HG02981 (cell line): ENCODE data around the gene EDN1.

ENCODE experiments used
- ATAC-seq: cut with Tn5 transposase; IDR thresholded peaks from one replicate; pipeline ENCODE4 v1.9.1; 2021; ENCODE audit warnings: mild to moderate bottlenecking, moderate library complexity; ENCODE audit not compliant: unreplicated experiment

EDN1 gene

DNA sequence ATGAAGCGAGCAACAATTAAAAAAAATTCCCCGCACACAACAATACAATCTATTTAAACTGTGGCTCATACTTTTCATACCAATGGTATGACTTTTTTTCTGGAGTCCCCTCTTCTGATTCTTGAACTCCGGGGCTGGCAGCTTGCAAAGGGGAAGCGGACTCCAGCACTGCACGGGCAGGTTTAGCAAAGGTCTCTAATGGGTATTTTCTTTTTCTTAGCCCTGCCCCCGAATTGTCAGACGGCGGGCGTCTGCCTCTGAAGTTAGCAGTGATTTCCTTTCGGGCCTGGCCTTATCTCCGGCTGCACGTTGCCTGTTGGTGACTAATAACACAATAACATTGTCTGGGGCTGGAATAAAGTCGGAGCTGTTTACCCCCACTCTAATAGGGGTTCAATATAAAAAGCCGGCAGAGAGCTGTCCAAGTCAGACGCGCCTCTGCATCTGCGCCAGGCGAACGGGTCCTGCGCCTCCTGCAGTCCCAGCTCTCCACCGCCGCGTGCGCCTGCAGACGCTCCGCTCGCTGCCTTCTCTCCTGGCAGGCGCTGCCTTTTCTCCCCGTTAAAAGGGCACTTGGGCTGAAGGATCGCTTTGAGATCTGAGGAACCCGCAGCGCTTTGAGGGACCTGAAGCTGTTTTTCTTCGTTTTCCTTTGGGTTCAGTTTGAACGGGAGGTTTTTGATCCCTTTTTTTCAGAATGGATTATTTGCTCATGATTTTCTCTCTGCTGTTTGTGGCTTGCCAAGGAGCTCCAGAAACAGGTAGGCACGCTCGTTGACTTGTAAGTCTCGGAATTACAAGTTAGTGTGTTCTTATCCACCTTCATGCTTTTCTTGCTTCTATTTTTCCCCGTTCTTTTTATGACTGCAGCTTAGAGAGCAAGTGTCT lies at the start of gene EDN1:
EDN1 (plus strand) TSS at position 429 of the 888 bp plus-strand sequence; CDS start at position 698, 269 bp downstream.
- ATAC-seq, result peak; percentile 78

DNA sequence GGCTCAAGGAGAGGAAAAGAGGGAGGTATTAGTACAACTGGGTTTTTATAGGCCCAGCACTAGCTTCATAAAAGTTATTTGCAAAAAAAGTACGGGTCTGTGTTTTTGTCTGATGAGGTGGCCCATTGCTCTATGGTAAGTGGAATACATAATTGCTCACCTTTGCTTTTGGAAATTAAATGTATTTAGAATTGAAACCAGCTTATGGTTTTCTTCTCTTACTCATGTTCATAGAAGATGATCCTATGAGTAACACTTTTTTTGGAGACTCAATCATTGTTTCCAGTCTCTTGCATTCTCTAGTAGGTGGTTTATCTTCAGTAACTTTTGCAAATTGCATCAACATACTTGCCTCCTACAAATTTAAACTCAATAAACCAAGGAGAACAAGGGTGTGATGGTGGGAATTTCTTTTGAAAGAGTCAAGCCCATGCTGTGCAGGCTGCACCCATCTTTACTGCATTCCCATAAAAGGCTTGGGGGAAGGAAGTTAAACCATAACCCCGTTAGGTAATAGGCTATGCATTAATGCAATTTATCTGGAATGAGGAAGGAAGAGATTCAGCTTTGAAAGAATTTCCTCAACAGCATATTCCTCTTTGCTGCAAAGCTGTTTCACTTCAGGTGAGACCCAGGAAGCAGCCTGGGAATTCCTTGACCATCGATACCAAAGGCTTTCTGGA lies 48.5 kb upstream of the EDN1 start:
- ATAC-seq, result no peak

DNA sequence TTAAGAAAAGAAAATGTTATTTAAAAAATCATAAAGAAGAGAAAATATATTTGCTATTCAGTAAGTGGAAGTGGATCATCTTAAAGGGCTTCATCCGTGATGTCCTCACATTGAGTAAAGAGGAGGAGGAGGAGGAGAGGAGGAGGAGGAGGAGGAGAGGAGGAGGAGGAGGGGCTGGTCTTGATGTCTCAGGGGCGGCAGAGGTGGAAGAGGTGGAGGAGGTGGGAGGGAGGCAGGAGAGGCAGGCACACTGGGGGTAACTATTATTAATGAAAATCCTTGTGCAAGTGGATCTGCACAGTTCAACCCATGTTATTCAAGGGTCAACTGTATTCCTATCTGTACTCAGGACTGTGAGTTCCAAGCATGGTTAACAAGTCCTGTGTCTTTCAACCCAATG lies 47.0 kb upstream of the EDN1 start:
- ATAC-seq, result no peak

DNA sequence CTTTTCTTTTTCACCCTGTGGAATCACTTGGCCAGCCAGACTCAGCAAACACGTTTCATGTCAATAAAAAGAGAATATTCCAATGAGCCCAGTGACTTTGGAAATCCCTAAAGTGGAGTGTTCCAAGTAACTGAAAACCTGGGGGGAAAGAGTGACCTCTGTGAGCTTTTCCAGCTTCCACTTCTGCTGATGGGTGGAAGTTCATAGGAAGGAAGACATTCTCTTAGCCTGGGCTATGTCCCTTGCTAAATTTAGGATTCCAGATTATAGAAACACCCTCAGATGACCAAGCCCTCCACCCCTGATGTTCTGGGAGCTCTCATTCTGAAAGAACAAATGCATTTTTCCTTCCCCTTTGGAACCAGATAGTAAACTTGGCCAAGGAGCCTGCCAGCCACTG lies 44.8 kb upstream of the EDN1 start:
- ATAC-seq, result no peak

DNA sequence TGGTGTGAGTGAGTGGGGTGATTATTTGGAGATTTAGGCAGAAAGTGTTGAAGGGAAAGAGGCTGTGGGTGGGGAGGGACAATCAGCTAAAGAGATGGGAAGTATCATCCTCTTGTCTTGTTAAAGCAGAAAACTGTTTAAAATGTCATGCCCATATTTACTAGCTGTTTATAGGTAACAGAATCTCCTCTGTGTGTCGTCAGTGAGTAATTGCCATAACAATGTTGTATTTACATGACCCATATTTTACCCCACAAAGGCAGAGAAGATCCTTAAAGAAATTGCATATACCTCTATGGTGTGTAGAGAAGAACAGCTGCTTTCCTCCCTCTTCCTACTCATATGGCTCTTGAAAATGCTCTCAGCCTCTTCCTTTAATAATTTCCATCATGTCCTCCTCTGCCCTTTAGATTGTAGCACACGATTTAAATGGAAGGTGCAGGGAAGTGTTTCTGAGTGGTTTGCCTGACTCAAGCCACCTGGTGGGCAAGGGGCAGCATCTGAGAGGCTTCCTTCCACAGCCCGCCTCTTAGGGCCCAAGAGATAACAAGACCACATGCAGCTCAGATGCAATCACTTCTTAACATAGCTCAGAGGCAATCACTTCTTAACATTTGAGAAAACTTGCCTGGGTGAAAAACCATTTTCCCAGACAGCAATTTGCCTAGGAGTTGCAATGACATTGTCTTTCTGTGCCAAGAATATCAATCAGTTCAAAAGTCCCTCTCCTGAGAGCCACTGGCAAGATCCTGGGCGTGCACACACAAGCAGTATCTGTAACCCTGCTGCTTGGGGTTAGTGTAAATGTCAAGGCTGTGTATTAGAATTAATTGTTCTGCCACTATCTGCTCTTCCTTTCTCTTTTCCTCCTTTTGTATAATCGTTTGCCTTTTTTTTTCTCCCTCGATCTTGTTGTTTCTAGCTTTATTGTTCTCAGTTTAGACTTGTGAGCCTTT lies 44.1 kb upstream of the EDN1 start:
- no peak for ATAC-seq

DNA sequence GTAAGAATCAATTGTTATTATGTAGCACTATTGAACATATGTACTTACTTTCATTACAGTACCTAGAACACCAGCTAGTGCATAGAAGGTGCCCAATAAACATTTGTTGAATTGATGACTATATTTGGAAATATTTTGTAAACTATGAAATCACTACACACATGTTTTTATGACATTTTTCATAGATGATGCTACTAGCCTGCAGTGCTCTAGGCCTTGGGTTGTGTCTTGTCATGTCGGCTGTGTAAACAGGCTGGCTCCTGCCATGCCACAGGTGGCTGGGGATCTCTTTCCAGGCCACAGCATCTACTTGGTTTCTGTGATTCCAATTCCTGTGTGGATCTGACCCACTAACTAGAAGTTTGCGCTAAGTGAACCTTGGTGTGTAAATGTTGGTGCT lies 43.3 kb upstream of the EDN1 start:
- ATAC-seq, result no peak

DNA sequence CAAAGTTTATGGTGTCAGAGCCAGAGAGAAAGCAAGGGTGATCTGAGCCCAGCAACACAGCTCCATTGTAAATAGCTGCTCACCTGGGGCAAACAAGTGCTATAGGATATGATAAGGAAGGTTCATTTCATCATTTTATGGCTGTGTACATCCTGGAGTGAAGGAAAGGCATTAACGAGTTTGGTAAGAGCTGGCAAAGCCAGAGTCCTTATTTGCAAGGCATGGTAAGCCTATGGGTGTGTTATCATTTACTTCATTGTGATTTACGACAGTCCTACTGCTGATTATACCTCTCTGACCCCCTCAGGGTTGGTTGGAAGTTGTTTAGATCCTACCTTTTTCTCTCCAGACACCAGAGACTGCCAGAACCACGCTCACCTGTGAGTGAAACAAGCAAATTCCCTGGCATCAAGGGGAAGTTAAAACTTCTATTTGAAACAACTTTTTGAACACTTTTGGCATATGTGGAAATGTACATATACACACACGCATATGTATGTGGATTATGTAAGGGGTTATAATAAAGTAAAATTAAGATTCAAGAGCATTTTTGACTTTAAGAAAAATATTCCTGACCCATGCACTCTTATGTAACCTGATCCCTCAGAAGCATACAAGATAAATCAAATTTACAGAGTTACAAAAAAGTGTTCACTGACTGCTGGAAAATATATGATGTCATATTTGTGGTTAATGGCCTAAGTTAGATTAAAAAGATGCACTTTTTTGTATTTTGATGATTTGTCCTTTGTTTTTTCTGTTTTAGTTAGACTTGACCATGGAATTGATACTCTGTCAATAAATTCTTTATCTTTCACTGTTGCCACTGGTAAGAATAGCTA lies 40.4 kb upstream of the EDN1 start:
- no peak for ATAC-seq

DNA sequence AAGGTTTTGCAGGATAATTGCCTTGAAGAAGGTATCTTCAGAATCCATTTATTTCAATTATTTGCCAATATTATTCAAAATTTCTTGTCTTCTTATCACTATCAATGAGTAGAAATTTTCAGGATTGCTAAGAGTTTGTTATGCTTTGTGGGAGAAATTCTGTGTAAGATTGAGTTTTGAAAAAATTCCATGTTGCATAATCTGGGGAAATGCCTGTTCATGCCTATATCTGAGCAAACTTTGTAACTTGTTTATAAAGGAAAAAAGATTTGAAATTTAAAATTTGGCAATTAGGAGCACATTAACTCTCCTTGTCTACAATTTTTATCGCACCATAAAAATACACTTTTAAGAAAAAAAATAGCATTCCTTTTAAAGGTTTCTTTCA lies 39.8 kb upstream of the EDN1 start:
- no peak for ATAC-seq

DNA sequence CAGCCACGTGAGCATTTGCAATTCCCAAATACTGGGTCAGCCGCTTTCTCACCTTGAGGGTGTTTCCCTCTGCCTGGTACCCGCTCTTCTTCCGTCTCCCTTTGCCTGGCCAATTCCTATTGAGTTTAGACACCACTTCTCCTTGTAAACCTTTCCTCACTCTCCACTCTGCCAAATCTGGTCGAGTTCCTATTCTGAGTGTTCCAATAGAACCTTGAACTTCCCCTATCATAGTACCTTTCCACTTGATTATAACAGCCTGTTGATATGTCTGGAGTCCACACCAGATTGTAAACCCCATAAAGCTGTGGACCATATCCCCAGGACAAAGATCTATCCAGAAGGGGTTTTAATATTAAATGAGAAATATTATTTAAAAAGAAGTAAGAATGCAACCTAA lies 36.0 kb upstream of the EDN1 start:
- ATAC-seq, result no peak

DNA sequence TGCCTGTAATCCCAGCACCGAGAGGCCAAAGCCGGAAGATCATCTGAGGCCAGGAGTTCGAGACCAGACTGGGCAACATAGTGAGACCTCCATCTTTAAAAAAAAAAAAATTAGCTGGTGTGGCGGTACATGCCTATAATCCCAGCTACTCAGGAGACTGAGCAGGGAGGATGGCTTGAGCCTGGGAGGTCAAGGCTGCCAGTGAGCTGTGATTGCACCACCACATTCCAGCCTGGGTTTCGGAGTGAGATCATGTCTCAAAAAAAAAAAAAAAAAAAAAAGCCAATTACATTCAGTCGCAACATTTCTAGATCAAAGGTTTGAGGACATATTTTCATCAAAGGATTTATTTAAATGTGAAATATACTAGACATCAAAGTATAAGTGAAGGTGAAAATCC lies 32.0 kb upstream of the EDN1 start:
- ATAC-seq, result no peak

DNA sequence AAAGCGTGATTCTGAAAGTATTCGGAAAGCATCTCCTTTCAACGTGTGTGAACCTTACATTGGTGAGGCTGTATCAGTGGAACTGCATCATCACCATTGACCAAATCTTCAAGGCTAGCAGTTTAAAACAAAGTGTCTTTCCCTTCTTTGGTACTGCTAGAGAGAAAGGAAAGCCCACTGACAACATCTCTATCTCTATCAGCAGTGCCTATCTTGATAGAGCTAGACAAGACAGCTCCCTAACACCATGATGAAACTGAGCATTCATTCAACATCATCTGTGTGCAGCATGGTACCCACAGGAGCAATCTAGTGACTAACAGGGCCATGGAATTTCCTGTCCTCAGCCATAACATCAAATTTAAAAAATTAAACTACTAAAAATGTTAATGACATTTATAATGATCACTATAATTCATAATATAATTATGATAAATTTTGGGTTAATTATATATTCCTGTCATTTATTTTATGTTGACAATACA lies 31.5 kb upstream of the EDN1 start:
- no peak for ATAC-seq

DNA sequence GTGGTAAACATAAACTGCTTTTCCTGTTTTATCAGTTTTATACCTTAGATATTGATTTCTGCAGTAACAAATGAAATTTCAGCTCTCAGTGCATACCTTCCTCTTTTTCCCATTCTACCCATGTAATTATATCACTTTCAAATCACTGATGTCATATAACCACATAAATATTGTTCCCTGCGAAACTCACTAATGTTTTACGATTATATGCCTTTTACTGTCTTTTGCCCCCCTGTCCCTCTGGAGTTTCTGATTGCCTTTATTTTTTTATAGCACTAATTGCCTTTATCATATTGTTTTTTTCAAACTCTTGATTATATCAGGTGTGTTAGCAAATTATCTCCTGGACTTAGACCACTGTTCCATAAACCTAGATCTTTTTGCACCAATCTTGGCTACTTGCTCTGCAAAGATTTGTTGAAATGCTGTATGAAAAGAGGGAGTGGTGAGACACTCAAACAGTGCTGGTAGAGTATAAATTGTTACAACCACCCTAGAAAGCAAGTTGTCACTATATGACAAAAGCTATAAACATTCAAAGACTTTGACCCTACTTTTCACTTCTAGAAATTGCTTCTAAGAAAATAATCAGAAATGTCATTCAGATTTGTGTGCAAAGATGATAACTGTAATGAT lies 29.6 kb upstream of the EDN1 start:
- ATAC-seq, result no peak

DNA sequence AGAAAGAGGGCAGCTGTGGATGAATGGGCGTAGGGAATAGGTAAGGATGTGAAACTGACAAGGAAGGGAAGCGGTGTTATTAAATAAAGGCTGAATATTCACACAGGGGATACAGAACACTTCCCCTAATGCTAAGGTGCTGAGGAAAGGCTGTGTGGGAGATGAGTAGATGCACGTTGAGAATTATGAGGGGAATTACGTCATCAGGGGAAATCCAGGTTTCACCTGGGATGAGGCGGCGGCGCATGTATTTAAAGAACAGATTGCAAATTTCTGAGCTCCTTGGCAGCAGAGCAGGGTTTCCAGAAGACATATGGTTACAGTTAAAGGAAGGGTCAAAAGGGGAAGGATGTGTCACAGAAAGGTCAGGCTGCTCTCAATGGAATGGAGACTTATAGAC lies 28.7 kb upstream of the EDN1 start:
- no peak for ATAC-seq

DNA sequence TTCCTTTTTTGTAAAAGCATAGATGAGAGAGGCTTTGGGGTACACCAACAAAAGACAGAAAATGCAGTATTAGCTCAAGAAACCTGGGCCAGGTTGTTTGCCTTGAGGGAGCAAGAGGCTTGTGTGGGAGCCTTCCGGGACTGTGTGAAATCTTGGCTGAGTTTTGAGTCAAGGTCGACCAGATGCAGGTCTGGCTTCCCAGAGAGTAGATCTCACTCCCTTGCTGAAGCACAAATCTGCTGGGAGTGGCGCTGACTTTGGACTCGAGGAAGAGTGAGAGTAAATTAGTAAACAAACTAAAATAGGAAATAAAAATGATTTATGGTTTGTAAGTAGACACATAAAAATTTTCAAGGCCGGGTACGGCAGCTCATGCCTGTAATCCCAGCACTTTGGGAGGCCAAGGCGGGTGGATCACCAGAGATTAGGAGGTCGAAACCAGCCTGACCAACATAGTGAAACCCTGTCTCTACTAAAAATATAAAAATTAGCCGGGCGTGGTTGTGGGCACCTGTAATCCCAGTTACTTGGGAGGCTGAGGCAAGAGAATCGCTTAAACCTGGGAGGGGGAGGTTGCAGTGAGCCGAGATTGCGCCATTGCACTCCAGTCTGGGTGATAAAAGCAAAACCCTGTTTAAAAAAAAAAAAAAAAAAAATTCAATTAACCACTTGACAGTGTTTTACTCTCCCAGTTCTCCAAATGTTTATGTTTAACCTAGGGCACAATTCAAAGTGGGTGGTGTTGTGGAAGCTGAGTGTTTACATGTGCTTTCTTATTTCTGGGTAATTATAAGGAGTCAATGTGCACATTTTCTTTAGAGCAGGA lies 27.7 kb upstream of the EDN1 start:
- no peak for ATAC-seq

DNA sequence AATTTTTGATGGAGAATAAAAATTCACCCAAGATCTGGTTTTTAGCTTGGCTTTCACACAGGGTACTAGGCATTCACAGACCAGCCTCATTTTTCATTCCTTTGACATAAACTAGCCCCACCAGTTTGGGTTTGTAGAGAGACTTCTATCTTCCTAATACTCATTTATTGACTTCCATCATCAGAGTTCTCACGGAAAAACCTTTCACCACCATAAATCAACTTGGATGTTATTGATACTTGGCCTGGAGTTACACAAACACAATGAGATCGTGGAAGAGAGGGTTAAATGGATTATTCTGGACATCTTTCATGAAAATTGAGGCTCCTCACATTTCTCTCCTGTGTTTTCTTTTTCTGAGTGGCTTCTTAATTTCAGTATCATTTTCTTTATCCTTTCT lies 26.8 kb upstream of the EDN1 start:
- ATAC-seq, result no peak

DNA sequence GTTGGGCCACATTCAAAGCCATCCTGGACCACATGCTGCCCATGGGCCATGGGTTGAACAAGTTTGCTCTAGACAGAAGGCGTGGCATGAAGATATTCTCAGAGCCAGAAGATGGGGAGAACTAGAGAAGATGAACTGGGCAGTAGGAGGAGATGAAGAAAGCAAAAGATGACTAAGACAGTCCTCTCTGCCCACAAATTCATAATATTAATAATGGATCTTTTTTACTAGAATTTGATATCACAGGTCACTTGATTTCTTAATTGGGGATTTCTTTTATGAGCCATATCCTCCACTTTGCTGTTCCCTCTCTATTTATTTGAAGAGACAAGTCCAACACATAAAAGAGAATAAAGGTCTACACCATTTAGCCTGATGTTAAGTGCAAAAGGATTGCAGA lies 25.5 kb upstream of the EDN1 start:
- ATAC-seq, result no peak

DNA sequence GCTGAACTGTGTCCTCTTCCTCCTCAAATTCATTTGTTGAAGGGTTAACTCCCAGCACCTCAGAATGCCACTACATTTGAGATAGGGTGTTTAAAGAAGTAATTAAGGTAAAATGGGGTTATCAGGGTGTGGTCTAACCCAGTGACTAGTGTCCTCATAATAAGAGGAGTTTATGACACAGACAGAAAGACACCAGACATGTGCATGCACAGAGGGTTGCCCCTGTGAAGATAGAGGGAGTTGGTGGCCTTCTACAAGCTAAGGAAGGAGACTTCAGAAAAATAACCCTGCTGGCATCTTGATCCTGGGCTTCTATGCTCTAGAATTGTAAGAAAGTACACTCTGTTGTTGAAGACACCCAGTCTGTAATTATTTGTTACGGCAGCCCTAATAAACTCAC lies 24.9 kb upstream of the EDN1 start:
- no peak for ATAC-seq

DNA sequence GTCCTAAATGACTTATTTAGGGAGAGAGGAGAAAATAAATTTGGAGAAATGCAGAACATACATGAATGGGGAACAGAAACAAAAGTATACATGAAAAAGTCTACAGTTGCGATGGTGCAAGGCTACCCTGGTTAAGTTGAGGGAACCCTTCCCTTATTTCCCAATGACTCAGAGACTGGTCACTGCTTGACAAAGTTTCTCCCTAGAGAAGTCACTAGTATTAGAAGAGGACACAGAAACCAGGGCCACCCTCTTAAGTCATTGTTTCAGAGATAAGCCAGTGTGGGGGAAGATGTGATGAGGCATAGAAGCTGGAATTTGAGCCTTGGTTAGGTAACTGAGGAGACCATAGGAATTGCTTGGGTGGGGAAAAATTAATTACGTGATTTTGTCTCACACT lies 24.4 kb upstream of the EDN1 start:
- ATAC-seq, result no peak

DNA sequence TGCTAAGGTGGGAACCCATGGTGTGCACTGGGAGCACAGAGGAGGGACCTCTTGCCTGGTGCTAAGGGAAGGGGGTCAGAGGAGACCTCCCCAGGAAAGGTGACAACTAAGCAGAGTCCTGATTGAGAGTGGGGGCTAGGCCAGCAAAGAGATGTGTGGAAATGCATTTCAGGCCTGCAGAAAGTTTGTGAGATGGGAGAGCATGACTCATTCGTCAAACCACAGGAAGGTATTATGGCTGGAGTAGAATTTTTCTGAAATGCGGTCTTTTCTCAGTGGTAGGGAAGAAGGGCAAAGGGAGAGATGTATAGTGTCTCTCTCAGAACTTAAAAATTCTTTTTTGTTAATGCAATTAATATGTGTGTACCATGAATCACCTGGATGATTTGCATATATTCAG lies 23.6 kb upstream of the EDN1 start:
- no peak for ATAC-seq
